ENCODE measurements around the gene RALGPS1.
"Not testable (repeated sequence)": the region's sequence is repeated elsewhere in the genome, so short reads cannot be mapped to it uniquely, and the experiment has no call there.

Gene RALGPS1

GRCh38 chr9:127140842-127141675 lies 226.5 kb downstream of the RALGPS1 start:
- no peak for DNase-seq

- no peak for DNase-seq
These were observed 227.7 kb downstream of the RALGPS1 start for GRCh38 chr9:127142291-127142690.

GRCh38 chr9:127142931-127143464 lies 228.4 kb downstream of the RALGPS1 start:
- no peak for DNase-seq

- DNase-seq: no peak
These were observed 229.4 kb downstream of the RALGPS1 start for GRCh38 chr9:127143920-127144465.

GRCh38 chr9:127144670-127145445 lies 230.3 kb downstream of the RALGPS1 start:
- DNase-seq: no peak

- DNase-seq: not testable (repeated sequence)
These were observed 232.3 kb downstream of the RALGPS1 start for GRCh38 chr9:127146841-127147240.

GRCh38 chr9:127147251-127147650 lies 232.7 kb downstream of the RALGPS1 start:
- DNase-seq: no peak

GRCh38 chr9:127148014-127148413 lies 233.4 kb downstream of the RALGPS1 start:
- DNase-seq: no peak

- DNase-seq: no peak
These were observed 234.4 kb downstream of the RALGPS1 start for GRCh38 chr9:127149010-127149409.

- no peak for DNase-seq
These were observed 235.1 kb downstream of the RALGPS1 start for GRCh38 chr9:127149463-127150390.

GRCh38 chr9:127153501-127153900 lies 238.9 kb downstream of the RALGPS1 start:
- DNase-seq: no peak

GRCh38 chr9:127154003-127154389 lies 239.4 kb downstream of the RALGPS1 start:
- DNase-seq: no peak

- no peak for DNase-seq
These were observed 240.0 kb downstream of the RALGPS1 start for GRCh38 chr9:127154390-127155191.

- no peak for DNase-seq
These were observed 240.9 kb downstream of the RALGPS1 start for GRCh38 chr9:127155314-127155960.

GRCh38 chr9:127158786-127159324 lies 244.3 kb downstream of the RALGPS1 start:
- DNase-seq: no peak

- DNase-seq: no peak
These were observed 244.8 kb downstream of the RALGPS1 start for GRCh38 chr9:127159325-127159801.

GRCh38 chr9:127159949-127160610 lies 245.5 kb downstream of the RALGPS1 start:
- no peak for DNase-seq

GRCh38 chr9:127161081-127161624 lies 246.6 kb downstream of the RALGPS1 start:
- no peak for DNase-seq

- no peak for DNase-seq
These were observed 247.7 kb downstream of the RALGPS1 start for GRCh38 chr9:127162046-127162863.

All from central memory CD4-positive, alpha-beta T cell (primary cell).